HG02678 (cell line): ENCODE measurements around the gene TMLHE.
"Not testable (repeated sequence)": the region's sequence is repeated elsewhere in the genome, so short reads cannot be mapped to it uniquely, and the experiment has no call there.

Source experiments
- ATAC-seq: cut with Tn5 transposase; IDR thresholded peaks from one replicate; pipeline ENCODE4 v1.9.1; 2021; ENCODE audit warnings: mild to moderate bottlenecking, moderate library complexity; ENCODE audit not compliant: unreplicated experiment

TMLHE gene, protein sequence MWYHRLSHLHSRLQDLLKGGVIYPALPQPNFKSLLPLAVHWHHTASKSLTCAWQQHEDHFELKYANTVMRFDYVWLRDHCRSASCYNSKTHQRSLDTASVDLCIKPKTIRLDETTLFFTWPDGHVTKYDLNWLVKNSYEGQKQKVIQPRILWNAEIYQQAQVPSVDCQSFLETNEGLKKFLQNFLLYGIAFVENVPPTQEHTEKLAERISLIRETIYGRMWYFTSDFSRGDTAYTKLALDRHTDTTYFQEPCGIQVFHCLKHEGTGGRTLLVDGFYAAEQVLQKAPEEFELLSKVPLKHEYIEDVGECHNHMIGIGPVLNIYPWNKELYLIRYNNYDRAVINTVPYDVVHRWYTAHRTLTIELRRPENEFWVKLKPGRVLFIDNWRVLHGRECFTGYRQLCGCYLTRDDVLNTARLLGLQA

DNA sequence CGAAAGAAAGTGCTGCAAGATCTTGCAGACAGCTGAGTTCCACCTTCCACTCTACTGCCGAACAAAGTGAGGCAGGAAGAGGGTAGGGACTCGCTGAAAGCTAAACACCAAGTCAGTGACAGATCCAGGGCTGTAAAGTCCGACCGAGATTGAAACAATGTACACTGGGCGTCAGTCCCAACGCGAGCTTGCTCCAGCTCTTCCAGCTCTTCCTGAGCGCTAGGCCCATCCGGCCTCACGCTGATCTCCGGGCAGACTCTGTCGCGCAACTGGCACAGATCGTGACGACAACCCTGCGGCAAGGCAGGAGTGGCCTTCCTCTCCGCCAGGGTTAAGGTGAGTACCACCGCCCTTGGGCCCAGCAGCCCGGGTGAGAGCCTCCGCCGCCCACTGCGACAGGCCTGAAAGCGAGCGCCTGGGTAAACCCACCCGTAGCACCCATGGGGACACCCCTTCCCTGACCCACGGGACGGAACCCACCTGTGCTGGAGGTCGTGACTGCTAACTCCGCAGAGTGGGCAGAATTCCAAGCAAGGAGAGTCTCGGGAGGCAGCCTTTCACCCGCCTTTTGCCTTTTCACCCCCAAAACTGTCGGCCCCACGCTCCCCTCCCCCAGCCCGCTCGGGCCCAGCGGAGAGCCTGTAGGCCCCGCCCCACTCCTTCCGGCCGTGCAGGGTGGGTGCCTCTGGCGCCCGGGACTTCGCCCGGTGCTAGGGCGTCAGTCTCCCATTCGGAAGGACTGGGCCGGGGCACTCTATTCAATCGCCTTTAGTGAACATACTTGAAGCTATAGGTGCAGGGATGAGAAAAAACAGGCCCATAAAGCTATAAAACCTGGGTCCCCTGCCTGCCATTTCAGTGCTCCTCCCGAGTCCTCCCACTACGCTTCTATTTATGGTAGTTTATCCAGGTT, at the start of gene TMLHE, which contains the start of gene SPRY3:
Gene TMLHE, minus strand, starts transcription at position 641 of the 913 bp plus-strand sequence. CDS start 67,676 bp downstream, outside the sequence.
Gene SPRY3, plus strand, starts transcription at position 275 of the 913 bp plus-strand sequence.
- ATAC-seq = peak; percentile 90

DNA sequence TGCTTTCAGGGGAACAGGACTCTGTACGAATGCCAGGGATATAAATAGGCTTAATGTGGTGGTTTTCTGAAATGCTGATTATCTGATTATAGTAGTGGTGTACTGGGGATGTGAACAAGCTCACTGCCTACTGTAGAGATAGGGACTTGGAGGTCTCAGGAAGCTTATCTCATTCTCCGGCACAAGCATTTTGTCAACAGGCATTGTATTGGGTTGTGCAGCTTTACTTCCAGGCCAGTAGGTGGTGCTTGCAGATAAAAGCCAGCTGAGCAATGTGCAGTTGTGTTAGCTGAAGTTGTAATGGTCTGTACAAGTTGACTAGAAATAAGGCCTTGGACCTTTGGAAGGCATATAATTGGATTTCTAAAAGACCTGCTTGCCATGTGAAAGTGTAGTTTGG, 49.5 kb upstream of the TMLHE start:
- ATAC-seq = no peak

DNA sequence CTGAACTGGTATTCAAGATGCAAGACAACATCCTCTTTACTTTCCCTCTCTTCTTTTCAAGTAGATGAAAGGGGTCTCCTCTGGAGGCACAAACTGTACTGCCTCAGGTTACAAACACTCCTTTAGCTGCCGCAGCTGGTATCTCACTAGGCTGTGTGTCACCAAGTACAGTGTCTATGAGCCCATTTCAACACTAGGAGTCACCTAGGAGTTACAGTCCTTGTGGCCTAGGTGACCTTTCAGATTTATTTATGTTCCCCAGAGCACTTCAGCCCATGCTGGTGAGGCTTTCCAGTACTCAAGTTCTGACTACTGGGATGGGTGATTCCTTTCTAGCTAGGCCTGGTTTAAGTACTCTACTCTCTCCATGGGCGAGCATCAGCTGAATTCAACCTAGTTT, 32.4 kb upstream of the TMLHE start:
- no peak for ATAC-seq

DNA sequence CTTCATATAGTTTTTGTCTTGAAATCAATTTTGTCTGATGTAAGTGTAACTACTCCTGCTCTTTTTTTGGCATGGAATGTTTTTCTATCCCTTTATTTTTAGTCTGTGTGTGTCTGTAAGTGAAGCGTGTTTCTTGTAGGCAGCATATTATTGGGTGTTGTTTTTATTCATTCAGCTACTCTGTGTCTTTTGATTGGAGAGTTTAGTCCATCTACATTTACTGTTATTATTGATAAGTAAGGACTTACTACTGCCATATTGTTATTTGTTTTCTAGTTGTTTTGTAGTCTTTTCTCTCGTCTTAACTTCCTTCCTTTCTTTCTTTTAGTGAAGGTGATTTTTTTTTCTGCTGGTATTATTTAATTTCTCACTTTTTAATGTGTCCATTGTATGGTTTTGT, 30.5 kb upstream of the TMLHE start:
- ATAC-seq = no peak

DNA sequence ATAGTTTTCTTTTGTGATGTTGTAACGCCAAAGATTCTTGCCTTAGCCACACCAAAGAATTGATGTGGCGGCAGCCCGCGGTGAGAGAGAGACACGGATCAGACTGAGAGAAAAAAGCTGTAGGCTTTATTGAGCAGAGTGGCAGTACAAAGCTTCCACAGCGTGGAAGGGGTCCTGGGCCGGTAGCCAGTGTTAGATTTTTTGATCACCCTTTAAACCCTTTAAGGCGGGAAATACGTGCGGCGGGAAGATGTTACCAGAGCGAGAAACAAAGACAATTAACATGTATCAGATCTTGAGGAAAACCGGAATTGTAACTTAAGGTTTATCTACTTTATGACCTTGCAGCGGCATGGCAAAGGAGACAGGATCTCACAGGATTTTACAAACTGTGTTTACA, 28.6 kb upstream of the TMLHE start:
- not testable (repeated sequence) for ATAC-seq

DNA sequence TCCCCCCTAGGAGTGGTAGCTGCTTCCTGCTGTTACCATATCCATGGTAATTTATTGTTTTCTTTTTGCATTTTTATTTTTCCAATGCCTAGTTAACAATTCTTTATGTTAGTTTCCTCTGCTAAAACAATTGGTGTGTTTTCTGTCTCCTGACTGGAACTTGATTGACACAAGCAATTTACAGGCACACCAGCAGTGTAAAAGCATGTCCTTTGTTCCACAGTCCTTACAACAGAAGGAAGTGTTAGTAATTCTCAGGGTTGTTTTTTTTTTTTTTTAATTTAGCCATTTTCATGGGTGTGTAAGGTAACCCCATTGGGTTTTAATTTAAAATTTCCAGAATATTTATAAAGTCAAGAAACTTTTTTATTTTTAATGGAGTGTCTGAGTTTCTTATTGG, 25.0 kb upstream of the TMLHE start:
- no peak for ATAC-seq

DNA sequence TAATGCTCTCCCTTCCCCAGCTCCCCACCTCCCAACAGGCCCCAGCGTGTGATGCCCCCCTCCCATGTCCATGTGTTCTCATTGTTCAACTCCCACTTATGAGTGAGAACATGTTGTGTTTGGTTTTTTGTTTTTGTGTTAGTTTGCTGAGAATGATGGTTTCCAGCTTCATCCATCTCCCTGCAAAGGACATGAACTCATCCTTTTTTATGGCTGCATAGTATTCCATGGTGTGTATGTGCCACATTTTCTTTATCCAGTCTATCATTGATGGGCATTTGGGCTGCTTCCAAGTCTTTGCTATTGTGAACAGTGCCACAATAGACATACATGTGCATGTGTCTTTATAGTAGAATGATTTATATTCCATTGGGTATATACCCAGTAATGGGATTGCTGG, 22.3 kb upstream of the TMLHE start:
- not testable (repeated sequence) for ATAC-seq

DNA sequence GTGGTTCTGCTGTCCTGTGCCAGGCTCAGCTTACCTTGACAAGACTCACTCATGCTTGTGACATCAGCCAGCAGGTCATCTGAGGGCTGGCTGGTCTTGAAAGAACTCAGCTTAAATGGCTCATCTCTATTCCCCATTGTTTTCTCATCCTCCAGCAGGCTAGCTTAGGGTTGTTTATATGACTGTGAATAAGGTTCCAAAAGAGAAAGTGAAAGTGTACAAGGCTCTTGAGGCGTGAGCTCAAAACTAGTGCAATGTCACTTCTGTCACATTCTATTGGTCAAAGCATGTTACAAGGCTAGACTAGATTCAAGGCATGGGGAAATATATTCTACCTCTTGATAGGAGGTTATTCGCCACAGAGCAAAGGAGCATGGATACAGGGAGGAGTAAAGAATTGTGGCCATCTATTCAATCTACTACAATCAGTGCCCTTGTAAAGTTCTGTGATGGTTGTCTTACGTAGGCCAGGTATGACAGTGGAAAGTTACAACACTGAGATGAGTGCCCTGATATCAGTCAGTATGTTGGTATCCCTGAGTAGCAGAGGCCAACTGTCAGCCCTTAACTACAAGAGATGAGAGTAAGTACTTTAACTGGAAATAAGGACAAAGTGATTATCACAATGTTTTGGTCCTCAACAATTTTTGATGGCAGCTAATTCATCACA, 19.8 kb upstream of the TMLHE start:
- peak; percentile 51 for ATAC-seq

DNA sequence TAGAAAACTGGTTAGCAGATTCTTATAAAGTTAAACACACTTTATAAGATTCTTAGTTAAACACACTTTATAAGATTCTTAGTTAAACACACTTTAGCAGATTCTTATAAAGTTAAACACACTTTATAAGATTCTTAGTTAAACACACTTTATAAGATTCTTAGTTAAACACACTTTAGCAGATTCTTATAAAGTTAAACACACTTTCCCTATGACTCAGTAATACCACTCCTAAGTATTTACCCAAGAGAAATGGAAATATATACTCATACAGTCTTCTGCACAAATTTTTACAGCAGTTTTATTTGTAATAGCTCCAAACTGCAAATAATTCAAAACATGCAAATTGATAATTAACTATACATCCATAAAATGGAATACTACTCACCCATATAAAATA, 7.4 kb upstream of the TMLHE start:
- not testable (repeated sequence) for ATAC-seq

DNA sequence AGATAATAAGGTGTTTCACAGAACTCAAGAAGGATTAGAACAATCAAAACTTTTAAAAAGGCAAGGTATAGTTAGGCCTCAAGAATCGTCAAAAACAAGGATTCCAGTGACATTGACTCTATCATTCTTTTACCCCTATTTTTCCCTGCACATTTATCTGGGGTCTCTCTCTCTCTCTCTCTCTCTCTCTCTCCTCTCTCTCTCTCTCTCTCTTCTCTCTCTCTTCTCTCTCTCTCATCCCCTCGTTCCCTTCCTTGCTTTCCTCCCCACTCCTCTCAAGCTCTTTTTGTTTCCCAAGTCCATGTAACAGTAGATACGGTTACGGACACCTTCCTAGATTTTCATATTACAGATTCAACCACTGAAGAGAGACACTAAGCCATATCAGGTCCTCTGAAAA, 3.2 kb upstream of the TMLHE start:
- ATAC-seq = no peak

DNA sequence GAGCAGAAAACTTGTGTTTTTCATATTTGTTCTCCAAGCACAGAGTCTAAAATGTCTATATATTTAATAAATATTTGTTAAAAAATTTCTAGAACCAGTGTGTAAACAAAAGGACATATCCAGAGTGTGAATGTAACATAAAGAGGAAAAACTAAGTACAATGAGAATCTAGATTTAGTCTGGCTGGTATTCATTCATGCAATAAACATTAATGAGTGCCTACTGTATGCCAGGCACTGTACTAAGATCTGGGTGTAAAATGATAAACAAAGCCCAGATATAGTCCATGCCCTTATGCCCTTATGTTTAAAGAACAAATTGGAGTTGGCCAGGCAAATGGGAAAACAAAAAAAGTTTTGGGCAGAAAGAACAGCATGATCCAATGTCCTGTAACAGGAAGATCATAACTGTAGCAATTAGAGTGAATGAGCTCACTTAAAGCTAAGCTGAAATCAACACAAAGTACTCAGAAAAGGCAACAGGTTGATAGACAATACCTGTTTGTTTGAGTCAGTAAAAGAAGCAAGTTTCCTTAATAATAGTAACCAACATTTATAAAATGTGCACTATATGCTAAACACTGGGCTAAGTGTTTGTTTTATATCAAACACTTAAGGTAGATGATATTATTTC, 1.3 kb upstream of the TMLHE start:
- ATAC-seq = no peak

DNA sequence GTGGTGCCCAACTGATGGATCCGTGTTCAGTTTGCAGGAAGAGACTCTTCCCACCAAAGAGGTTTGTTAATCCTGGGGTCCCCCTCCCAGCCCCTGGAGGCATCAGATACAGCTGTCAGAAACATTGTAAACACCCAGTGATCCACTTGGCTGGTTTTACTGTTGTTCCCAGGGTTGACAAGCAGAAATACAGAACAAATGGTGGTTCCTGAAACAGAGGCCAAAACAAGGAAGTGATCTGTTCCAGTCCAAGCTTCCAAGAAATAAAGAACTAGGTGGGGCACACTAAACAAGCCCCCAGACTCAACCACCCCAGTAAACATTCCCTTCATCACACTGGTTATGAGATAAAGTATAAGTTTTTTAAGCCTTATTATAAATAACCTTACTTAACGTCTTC, 1.4 kb downstream of the TMLHE start:
- ATAC-seq = no peak

DNA sequence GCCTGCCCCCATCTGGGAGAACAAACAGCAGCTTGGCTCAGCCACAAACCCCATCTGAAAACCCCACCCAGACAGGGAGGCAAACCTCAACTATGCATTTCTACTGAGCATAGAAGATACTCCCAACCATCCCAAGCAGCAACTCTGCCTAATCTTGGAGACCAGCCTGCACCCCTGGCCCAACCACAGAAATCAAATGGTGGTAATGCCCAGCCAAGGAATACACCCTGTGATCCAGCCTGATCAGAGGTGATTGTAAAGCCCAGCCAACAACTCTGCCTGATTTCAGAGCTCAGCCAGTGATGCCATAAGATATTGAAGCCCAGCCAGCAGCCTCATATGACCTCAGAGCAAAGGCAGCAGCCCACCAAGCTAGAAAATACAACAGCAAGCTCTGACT, 19.8 kb downstream of the TMLHE start:
- no peak for ATAC-seq

DNA sequence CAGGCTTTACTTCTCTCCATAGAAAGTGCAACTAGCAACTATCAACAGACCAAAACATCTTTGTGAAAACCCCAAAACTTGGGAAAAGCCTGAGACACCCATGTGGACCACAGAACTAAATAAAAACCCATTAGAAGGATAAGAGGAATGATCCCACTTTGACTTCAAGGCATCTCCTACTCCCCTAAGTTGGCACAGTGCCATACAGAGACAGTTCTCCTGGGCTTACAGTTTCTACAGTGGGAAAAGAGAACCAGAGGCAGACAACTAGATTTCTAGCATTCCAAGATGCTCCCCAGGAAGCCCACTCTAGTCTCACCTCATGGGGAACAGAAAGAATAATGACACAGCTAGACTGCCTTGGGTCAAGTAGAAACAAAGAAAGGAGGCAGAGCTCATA, 20.4 kb downstream of the TMLHE start:
- ATAC-seq = no peak

DNA sequence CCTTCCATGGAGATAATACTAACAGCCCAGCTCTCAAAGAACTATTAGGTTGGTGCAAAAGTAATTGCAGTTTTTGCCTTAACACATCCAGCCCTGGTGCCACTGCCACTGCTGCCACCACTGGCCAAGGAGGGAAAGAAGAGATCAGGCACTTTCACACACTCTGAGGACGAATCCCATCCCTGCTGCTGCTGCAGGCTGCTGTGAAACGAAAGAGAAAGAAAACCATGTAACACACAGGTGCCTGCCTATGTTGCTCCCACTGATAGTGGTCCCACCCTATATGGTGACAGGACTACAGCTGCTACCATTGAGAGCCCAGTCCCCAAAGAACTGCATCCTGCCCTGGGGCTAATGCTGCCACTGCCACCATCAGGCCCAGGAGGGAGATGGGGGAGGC, 35.1 kb downstream of the TMLHE start:
- ATAC-seq = no peak

DNA sequence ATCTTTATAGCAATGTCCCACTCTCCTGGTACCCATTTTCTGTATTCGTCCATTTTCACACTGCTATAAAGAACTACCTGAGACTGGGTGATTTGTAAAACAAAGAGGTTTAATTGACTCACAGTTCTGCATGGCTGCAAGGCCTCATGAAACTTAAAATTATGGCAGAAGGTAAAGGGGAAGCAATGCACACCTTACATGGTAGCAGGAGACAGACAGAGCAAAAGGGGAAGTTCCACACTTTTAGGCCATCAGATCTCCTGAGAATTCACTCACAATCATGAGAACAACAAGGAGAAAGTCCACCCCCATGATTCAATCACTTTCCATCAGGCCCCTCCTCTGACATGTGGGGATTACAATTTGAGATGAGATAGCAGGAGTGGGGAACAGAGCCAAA, 49.7 kb downstream of the TMLHE start:
- ATAC-seq = no peak

DNA sequence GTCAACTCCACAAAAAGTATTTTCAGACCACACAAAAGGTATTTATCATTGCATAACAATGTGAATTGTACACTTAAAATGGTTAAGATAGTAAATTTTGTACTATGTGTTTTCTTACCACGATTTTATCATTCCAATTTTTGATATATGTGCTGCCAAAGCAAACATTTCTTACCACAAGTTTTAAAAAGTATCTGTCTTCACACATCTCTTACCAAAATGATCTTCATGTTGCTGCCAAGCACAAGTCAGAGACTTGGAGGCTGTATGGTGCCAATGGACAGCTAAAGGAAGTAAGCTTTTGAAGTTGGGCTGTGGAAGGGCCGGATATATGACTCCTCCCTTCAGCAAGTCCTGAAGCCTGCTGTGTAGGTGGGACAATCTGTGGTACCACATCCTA, 67.9 kb downstream of the TMLHE start:
- no peak for ATAC-seq

DNA sequence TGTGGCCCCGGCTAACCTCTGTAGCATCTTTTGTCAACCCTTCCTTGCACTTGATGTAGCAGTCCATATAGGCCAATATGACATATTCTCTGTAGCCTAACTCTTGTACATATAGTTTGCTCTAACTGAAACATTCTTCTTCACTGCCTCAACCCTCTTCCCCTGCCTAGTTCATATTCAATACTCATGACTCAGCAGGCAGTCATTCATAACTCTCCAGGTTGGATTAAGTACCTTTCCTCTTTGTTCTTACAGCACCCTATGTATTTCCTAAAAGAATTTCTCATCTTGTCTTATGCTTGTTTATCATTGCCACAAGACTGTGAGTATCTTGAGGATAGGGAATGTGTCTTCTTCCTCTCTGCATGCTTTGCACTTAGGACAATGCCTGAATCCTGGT, 76.9 kb downstream of the TMLHE start:
- ATAC-seq = no peak

DNA sequence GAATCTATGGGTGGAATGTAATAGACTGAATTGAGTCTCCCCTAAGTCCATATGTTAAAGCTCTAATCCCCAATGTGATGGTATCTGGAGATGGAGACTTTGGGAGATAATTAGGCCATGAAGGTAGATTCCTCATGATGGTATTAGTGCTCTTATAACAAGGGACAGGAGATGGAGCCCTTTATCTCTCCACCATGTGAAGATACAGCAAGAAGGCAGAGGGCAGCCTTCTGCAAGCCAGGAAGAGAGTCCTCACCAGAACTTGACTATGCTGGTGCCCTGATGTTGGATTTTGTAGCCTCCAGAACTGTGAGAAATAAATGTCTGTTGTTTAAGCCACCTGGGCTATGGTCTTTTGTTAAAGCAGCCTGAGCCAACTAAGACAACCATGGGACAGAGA, 78.0 kb downstream of the TMLHE start:
- no peak for ATAC-seq

DNA sequence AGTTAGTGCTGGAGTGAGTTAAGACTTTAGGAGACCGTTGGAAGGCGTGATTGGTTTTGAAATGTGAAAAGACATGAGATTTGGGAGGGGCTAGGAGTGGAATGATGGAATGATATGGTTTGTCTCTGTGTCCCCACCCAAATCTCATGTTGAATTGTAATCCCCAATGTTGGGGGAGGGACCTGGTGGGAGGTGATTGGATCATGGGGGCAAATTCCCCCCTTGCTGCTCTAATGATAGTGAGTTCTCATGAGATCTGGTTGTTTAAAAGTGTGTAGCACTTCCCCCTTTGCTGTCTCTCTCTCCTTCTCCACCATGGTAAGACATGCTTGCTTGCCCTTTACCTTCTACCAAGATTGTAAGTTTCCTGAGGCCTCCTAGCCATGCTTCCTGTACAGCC, 85.7 kb downstream of the TMLHE start:
- not testable (repeated sequence) for ATAC-seq

DNA sequence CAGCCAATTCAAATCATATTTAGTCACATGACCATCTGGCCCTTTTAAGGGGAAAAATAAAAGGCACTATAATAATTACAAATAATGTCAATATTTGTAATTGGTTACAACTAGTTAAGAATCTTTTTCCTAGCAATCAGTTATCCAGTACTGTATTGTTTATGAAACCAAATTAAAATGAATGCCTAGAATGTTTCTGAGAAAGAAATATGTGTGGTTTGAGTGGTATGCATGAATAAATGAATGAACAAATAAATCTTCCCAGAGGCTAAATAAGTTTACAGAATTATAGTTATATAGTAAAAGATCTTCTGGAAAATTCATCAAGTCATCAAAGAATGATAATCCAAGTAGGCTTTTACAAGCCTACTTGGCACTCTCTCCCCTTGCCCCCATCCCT, 98.5 kb downstream of the TMLHE start:
- no peak for ATAC-seq
